Stimulated activated CD8-positive, alpha-beta memory T cell treated with anti-CD3 and anti-CD28 coated beads, Interleukin-15, amount 100 ng/mL, for 24 hours (primary cell): ENCODE results near the gene SYT5.
"Not testable (repeated sequence)": the region's sequence is repeated elsewhere in the genome, so short reads cannot be mapped to it uniquely, and the experiment has no call there.

ENCODE experiments used
- DNase-seq: peaks from one replicate; pipeline ENCODE4 v3.0.0-alpha.2; 2020; ENCODE audit warnings: low read depth

Gene SYT5

DNA sequence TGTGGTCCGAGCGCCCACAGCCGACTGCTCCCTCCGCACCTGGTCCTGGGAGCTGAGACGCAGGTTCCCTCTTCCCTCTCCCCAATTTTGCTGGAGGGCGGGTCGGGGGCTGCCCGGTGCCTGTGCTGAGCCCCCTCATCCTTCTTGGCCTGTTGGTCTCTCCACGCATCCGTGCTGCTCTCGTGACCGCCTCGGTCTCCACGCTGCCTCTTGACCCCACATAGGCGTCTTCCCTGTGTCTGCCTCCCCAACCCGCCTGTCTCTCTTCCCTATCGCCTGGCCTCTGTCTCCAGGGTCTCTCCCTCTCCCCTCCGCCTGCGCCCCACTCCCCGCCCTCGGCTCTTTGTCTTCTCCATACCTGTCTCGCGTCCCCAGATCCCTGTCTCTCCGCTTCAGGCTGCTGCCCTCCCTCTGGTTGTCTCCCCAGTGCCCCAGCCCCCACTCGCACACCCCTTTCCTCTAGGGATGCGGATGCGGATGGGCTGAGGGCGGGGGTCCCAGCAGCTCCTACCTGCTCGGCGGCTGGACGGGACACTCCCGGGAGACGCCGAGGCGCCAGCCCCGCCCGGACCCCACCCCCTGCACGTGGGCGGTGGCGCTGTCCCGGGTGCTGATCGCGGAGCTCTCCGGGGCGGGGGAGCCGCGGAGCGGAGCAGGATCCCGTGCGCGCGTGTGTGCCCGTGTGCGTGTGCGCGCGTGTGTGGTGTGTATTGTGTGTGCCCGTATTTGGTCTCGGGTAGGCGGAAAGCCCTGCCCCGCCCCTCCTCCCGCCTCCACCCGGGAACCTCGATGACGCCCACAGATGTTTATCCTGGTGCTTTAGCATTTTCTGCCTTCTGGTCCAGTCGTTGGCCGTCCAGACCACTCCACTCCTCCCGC lies at the start of gene SYT5:
Gene SYT5, minus strand, starts transcription at position 684 of the 879 bp plus-strand sequence. CDS start 1,248 bp downstream, outside the sequence.
- peak; percentile 53 for DNase-seq

DNA sequence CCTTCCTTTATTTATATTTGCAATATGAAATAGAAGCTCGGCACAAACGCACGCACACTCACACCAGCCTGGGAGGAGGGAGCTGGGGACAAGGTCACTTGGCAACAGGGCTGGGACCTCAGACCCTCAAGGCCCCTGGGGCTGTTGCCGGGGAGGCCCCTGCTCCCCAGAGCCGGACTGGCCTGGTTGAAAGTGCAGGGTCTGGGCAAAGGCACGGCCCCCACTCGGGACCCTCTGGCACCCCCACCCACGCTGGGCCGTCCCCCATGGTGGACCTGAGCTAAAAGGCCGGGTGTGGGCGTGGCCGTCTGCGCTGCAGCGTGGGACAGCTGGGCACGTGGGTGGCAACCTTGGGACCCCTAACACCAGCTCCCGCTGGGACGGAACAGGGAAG lies 49.7 kb upstream of the SYT5 start:
- DNase-seq = no peak

GRCh38 chr19:55229145-55229788 lies 49.2 kb upstream of the SYT5 start:
- DNase-seq = no peak

DNA sequence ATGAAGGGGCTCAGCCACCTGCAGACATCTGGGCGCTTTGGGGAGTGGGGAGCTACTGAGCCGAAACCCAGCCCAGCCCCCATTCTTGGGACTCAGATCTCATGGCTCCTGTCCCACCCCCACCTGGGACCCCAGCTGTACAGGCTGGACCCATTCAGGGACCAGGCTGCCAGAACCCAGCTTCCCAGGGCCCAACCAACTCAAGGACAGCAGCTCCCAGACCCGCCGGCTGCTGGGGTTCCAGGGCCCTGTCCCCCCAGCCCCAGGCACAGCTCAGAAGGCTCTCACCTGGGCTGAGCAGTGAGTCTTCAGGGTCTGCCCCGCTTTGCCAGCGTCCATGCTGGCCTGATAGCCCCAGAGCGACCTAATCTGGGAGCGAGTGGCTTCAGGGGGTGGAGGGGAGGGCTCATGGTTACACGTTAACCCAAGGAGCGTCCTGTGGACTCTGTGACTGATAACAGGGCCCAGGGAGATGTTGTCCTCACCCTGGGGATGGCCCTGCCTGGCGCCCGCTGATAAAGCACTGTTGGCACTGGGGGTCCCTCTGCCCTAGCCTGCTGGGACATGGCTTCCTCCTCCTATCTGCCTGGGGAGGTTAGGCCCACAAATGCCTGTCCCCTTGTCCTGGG lies 48.4 kb upstream of the SYT5 start, which contains the start of gene TMEM86B:
Gene TMEM86B, minus strand, starts transcription at position 361 of the 629 bp plus-strand sequence. Its CDS starts 22 bp downstream, at position 339.
- no peak for DNase-seq

- no peak for DNase-seq
These were observed 47.9 kb upstream of the SYT5 start for GRCh38 chr19:55228015-55228391.

GRCh38 chr19:55227241-55228014 lies 47.3 kb upstream of the SYT5 start:
- no peak for DNase-seq

DNA sequence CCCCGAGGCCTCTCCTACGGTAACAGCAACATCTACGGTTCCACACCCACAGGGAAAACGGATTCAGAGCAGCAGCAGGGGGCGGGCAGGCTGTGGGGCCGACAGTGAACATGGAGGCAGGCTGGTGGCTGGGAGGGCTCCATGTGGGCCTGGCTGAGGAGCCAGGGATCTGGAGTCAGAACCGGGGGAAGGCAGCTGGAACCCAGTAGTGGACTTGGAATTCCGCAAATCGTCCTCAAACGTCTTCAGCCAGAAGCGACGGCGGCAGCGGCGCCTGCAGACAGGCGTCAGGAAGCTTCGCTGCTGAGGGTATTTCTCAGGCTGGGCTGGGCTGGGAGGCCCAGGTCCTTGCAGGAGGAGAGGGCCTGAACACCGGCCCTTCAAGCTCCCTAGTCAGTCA lies 46.7 kb upstream of the SYT5 start:
- no peak for DNase-seq

GRCh38 chr19:55226273-55226672 lies 46.2 kb upstream of the SYT5 start:
- DNase-seq = no peak

DNA sequence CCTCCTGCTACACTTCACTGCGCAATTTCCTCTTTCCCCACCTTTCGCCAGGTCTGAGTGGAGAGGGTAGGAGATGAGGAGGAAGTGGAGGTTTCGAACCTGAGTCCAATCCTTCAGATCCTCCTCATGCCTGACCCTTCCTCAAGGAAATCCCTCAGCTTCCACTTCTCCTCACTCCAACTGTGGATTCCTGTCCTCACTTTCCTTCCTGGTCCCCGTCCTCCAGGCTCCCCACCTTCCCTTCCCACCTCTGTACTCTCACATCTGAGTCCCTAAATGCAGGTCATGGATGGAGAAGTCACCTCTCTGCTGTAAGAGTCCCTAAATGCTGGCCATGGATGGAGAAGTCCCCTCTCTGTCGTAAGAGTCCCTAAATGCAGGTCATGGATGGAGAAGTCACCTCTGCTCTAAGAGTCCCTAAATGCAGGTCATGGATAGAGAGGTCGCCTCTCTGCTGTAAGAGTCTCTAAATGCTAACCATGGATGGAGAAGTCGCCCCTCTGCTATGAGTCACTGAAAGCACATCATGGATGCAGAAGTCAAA lies 45.4 kb upstream of the SYT5 start:
- no peak for DNase-seq

GRCh38 chr19:55224679-55225414 lies 44.8 kb upstream of the SYT5 start:
- DNase-seq = not testable (repeated sequence)

GRCh38 chr19:55224038-55224665 lies 44.1 kb upstream of the SYT5 start:
- no peak for DNase-seq

- DNase-seq = no peak
These were observed 43.4 kb upstream of the SYT5 start for GRCh38 chr19:55223291-55224037.

GRCh38 chr19:55220525-55220924 lies 40.4 kb upstream of the SYT5 start:
- no peak for DNase-seq

DNA sequence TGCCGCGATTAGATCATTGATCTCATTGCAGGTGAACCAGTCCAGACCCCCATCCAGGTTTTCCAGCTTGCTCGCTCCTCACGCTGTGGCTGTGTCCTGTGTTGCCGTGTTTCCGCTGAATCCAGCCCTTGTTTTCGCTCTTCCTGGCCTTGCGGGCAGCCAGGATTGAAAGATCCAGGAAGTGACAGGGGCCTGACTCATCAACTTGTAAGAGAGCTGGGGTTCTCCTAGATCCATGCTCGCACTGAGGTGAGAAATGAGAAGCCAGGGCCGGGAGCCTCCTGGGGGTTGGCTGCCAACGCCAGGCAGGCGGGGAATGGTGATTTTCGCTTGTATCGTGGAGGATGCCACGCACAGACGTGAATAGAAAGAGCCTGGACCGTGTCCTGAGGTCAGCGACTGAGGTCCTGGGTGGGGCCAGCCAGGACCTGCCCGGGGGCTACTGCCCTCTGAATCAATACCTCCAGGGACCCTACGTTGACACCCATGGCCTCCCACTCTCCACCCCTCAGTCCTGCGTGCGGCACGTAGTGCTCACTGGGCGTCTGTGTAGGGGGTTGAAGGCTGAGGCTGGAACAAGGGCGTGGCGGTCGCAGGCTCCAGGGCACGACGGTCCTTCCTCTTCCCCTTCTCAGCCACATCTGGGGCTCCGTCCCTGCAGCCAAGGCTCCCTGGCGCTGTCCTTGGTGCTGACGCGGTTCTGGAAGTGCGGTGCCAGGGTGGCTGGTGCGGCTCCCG lies 36.5 kb upstream of the SYT5 start:
- DNase-seq = peak; percentile 13

- DNase-seq = no peak
These were observed 33.5 kb upstream of the SYT5 start for GRCh38 chr19:55213547-55213946.

DNA sequence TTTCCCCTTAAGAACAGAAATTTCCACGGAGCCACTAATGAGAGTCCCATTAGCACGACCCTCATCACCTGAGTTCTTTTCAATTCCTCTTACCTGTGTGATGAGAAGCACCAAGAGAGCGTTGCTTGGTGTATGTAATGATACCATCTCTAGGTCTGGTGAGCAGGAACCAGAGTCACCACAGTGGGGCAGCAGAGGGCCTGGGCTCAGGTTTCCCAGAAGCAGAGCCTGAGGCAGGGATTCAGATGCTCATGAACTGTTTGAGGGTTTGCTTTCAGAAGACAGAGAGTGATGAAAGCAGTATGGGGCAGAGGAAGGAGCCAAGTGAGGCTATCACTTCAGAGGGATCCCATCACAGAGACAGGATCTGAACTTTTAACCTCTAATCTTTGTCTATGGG lies 32.4 kb upstream of the SYT5 start:
- DNase-seq = no peak

DNA sequence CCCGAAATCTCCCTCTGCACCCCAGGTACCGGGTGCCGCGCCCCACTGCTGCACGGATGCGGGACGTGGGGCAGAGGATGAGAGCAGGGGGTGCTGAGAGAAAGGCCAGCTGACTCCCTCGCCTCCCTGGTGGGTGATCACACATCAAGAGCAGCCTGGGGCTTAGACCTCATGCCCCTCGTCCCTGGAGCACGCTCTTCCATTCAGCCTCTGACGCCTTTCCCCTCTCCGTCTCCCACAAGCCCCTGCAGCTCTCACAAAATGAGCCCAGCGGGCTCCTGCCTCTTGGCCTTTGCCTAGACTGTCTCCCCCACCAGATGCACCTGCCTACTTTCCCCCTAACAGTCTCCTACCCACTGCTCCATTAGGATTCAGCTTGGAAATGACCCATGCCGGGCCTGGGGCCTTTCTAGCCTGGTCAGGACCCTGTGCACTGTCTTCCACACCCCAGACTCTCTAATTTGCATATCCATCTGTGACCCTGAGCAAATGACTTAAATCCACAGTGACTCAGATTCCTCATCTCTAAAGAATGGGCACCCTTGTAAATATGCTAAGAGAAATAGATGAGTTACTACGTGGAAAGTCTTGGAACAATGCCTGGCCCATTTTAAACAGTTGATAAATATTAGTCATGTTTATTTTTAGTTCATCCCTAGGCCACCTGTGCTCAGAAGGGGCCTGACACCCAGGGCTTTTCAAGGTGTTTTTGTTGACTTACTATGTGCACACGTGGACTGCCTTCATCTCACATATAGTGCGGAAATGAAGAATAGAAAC lies 29.8 kb upstream of the SYT5 start:
- DNase-seq = no peak
